Kidney epithelial cell (primary cell): ENCODE results near the gene CDC42EP5. TPM values are rescaled to one million over a fixed set of nuclear protein-coding genes. Genes with fewer than 3 reads are reported as not detected.
"Not testable (repeated sequence)": the region's sequence is repeated elsewhere in the genome, so short reads cannot be mapped to it uniquely, and the experiment has no call there.

Source experiments
- DNase-seq: peaks from one replicate; pipeline ENCODE4 v3.0.0-alpha.2; 2010; ENCODE audit warnings: low read depth
- H3K27me3 ChIP-seq: 2 replicates; pipeline ENCODE4 v1.6.0; 2011; ENCODE audit warnings: low read length; ENCODE audit not compliant: control insufficient read depth, insufficient read depth
- H3K36me3 ChIP-seq: 2 replicates; pipeline ENCODE4 v1.5.1; 2011; ENCODE audit warnings: low read length; ENCODE audit not compliant: control insufficient read depth, insufficient read depth
- H3K4me3 ChIP-seq: 2 replicates; pipeline ENCODE4 v1.5.1; 2011; ENCODE audit warnings: low read depth, mild to moderate bottlenecking, control low read depth, low read length
- total RNA-seq: library from RNA; depleted of rRNA; stranded (reverse); fragments of >200 nt; gene quantifications from 2 replicates; pipeline ENCODE4 v1.2.3, GENCODE V29; 2015
- TF ChIP-seq, protein P1 (sequence below): IDR thresholded peaks from 2 replicates; pipeline ENCODE4 v1.5.1; 2011; ENCODE audit warnings: mild to moderate bottlenecking, moderate library complexity, low read length, control low read depth, inconsistent platforms; ENCODE audit not compliant: insufficient read depth, poor library complexity, severe bottlenecking

The CDC42EP5 gene
- total RNA-seq, 1 donor from 2014 or later = 24.4 TPM

DNA sequence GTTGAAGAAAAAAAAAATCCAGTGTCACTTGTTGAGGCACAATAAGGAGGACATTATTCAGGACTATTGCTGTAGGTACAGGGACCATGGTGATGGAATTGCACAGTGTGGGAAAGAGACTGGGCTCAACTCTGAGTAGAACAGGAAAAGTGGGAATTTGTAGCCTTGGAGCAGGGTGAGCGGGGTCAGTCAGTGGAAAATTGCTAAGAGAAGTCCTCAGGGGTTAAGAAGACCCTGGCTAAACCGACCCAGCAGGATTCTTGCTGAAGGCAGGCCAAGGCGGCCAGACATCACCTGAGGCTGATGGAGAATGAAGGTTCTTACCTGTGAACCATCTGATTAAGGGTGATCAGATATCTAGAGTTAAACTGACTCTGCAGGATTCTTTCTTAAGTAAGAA lies 42.1 kb upstream of the CDC42EP5 start:
- no peak for DNase-seq
- no peaks in the 10 kb centered on the region for H3K36me3 ChIP-seq
- H3K4me3 ChIP-seq = no peak overlapping the region
- no peaks in the 10 kb centered on the region for H3K27me3 ChIP-seq
- TF ChIP-seq, protein P1, sequence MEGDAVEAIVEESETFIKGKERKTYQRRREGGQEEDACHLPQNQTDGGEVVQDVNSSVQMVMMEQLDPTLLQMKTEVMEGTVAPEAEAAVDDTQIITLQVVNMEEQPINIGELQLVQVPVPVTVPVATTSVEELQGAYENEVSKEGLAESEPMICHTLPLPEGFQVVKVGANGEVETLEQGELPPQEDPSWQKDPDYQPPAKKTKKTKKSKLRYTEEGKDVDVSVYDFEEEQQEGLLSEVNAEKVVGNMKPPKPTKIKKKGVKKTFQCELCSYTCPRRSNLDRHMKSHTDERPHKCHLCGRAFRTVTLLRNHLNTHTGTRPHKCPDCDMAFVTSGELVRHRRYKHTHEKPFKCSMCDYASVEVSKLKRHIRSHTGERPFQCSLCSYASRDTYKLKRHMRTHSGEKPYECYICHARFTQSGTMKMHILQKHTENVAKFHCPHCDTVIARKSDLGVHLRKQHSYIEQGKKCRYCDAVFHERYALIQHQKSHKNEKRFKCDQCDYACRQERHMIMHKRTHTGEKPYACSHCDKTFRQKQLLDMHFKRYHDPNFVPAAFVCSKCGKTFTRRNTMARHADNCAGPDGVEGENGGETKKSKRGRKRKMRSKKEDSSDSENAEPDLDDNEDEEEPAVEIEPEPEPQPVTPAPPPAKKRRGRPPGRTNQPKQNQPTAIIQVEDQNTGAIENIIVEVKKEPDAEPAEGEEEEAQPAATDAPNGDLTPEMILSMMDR = no peak

DNA sequence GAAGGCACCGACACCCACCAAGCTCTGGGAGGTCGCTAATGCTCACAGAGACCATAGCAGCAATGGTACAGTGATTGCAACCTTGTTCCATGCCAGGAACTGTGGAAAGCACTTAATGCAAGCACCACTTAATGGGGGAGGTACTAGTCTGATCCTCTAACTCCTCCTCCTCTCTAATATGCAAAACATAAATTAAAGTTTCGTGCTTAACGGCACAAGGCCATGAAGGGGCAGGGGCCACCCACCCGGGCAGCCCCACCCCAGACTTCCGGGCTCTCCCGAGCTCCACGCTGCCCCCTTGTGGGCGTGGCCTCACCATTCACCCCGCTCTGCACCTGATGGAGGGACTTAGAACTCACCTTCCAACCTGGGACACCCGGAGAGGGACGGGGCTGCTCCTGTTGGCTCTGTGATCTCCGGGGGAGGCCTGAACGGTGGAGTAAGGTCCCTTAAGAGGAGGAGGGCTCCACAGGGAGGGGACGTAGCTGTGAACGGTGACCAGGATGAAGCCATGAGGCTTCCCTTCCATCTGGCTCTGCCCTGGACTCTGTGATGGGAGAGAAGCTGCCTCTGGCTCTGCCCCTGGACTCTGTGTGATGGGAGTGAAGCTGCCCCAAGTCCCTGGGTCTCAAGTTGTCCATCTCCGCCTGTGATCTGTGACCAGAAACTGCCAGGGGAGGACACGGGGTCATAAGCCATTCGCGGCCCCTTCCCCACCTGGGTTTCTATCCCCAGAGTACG lies 36.3 kb upstream of the CDC42EP5 start:
- DNase-seq, H3K27me3 ChIP-seq, H3K4me3 ChIP-seq, H3K36me3 ChIP-seq: not testable (repeated sequence)

DNA sequence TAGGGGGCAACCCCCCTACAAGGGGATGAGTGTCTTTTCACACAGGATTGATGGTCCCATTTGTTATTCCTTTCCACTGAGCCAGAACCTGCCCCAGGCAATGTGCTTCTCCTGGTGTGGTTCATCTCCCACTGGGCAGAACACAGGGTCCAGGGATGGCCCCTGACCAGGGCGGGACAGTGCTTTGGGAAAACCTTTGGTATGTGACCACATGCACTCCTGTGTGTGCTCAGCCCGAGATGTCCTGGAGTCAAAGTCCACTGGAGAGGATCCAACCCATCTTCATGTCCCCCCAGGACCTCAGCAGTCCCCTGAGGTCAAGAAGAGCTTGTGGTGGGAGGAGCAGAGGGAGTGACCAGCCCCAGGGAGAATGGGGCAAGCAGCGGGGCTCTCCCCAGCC lies 35.4 kb upstream of the CDC42EP5 start:
- not testable (repeated sequence) for H3K36me3 ChIP-seq, H3K27me3 ChIP-seq, DNase-seq, H3K4me3 ChIP-seq

DNA sequence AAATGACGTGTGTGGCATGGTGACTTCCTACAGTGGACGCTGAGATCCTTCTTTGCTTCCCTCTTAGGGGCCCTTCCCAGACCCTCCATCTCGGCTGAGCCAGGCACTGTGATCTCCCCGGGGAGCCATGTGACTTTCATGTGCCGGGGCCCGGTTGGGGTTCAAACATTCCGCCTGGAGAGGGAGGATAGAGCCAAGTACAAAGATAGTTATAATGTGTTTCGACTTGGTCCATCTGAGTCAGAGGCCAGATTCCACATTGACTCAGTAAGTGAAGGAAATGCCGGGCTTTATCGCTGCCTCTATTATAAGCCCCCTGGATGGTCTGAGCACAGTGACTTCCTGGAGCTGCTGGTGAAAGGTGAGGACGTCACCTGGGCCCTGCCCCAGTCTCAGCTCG lies 34.7 kb upstream of the CDC42EP5 start:
- no peak for DNase-seq
- H3K4me3 ChIP-seq = no peak overlapping the region
- no peaks in the 10 kb centered on the region for H3K27me3 ChIP-seq

DNA sequence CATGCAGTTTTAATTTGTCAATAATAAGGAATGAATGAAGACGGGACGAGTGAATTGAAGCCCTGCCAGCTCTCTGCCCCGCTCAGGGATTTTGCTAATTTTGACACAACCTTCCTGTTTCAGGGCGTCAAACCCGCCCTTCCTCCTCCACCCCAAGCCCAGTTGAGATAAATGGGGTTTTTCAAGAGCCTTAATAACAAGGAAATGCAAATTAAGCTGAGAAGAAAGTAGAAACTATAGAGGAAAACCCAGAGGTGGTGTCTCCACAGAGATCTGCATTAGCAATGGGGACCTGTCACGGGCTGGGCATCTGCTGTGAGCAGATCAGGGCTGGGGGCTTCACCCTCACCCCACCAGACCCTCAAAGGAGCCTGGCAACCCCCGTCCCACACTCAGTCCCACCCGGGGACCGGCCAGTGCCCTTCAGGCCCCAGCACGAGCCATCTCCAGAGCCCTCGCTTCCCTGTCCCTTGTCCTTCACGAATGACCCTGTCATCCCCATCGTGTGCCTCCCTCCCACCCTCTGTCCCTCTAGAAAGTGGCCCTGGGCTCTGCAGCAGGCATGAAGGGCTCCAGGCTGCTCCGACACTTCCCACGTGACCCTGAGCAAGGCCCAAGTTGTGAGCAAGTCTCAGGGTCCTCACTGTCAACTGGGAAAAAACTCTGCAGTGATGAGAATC lies 34.1 kb upstream of the CDC42EP5 start:
- not testable (repeated sequence) for H3K36me3 ChIP-seq, H3K27me3 ChIP-seq, DNase-seq, H3K4me3 ChIP-seq

More for the DNA sequence above, 34.7 kb upstream of the CDC42EP5 start:
- TF ChIP-seq, protein P1 = no peak
- no peaks in the 10 kb centered on the region for H3K36me3 ChIP-seq

DNA sequence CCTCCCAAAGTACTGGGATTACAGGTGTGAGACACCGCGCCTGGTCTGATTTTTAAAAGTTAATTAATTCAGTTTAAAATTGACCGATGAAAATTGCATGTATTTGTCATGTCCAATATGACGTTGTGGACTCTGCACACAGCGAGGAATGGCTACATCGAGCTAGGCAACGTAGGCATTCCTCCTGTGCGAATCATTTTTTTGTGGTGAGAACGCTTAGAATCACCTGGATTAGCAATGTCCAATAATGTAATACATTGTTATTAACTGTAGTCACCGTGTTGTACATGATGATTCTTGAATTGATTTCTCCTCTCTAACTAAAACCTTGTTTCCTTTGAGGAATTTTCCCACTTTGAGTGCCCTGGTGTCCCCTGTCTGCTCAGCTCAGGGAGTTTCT lies 33.0 kb upstream of the CDC42EP5 start:
- TF ChIP-seq, protein P1 = no peak
- no peak overlapping the region for H3K4me3 ChIP-seq
- H3K27me3 ChIP-seq = no peaks in the 10 kb centered on the region
- no peak for DNase-seq
- H3K36me3 ChIP-seq = no peaks in the 10 kb centered on the region

DNA sequence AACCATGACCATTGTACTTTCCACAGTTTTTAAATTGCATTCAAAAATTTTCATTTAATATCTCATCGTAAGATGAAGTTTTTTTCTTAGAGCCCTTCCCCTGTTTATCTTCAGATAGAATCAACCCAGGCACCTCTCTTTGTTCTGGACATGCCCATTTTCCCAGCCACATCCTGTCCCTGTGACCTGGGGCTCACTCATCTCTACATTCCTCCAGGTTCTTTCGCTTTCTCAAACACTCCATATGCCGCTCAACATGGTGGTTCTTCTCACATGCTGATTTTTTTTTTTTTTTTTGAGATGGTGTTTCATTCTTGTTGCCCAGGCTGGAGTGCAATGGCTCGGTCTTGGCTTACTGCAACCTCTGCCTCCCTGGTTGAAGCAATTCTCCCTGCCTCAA lies 32.4 kb upstream of the CDC42EP5 start:
- H3K27me3 ChIP-seq, H3K36me3 ChIP-seq, H3K4me3 ChIP-seq, DNase-seq: not testable (repeated sequence)

DNA sequence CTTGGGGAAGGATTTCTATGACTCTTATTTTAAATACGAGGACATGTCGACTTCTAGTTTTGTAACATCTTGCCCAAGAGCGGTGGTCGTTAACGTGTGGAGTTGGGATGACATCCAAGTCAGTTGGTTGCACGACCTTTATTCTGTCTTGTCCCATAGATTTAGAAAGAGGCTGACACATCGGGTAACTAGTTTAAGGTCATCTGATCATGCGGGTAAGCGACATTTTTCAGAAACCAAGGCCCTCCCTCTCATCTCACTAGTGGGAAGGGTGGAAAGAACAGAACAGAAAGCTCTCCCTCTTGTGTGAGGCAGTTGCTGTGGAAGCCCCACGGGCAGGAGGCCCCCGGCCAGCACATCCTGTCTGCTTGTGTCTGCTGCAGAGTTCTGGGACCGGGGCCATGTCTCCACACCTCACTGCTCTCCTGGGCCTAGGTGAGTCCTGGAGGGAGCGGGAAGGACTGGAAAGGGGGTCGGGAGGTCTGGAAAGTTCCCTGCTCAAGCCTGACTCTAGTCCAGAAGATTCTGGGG lies 29.5 kb upstream of the CDC42EP5 start, which contains the start of gene LAIR2:
TSS of gene LAIR2 (plus strand) at position 314 of the 531 bp plus-strand sequence. CDS start at position 402, 88 bp downstream.
- DNase-seq = no peak
- TF ChIP-seq, protein P1 = no peak
- H3K36me3 ChIP-seq = no peaks in the 10 kb centered on the region
- H3K27me3 ChIP-seq = no peaks in the 10 kb centered on the region
- H3K4me3 ChIP-seq = no peak within 1 kb of the TSS

DNA sequence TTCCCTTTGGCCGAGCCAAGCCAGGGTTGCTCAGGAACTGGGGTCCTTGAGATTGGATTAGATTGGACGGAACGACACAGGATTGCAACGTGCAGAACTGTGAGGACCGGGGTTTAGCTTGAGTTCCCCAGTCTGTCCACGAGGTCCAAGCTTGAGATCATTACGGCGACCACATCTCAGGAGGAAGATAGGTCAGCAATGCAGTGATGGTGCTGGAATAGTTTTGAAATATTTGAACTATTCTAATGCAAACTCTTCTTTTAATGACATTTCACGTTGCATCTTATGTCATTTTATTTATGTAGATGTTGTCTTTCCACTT lies 25.3 kb upstream of the CDC42EP5 start:
- not testable (repeated sequence) for DNase-seq, H3K36me3 ChIP-seq, H3K27me3 ChIP-seq, H3K4me3 ChIP-seq

DNA sequence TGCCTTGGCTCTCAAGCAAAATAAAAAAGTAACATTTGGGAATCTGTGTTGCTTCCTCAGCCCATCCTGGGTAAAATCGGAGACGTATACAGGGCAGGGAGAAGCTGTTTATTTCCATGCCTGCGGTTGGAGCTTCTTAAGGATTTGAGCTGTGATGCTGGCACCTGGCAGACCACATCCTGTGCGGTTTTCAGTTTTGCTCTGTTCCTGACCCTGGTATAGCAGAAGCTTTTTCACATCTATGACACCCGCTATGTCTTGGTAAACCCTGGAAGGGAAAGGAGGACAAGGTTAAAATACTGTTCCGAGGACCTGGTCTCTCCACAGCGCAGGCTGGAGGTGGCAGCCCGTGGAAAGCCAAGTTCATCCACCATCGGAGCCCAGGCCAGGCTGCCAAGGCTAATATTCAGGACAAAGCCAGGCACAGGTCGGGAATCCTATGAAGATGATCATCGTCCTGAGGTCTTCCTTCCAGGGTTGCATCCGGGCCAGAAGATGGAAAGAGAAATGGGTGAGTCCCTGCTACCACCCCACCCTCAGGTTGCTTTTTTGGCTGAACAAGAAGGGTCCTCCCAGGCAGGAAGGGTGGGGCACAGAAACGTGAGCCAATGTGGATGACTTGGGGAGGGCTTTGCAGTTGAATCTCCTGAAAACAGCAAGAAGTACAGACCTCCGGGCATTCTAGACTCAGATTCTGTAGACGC lies 24.8 kb upstream of the CDC42EP5 start:
- not testable (repeated sequence) for H3K4me3 ChIP-seq, H3K27me3 ChIP-seq, DNase-seq

More for the DNA sequence above, 24.8 kb upstream of the CDC42EP5 start:
- H3K36me3 ChIP-seq = not testable (repeated sequence)
